OCI-LY7 (cell line): Measurements from ENCODE around the gene TTLL3.

Experiments used
- EZH2phosphoT487 ChIP-seq: fragments of 200-600 bp; sonication (generic); IDR thresholded peaks from 2 replicates; pipeline ENCODE4 v1.6.1; 2018; ENCODE audit warnings: low read depth, borderline replicate concordance, mild to moderate bottlenecking, mixed run types, antibody characterized with exemption, low read length, moderate library complexity, mixed read lengths
- TF ChIP-seq, protein P1 (sequence below): fragments of 200-600 bp; sonication (generic); conservative IDR thresholded peaks from 2 replicates; pipeline ENCODE4 v1.5.1; 2014; ENCODE audit warnings: mild to moderate bottlenecking, antibody characterized with exemption, low read length, moderate library complexity, mixed read lengths

DNA sequence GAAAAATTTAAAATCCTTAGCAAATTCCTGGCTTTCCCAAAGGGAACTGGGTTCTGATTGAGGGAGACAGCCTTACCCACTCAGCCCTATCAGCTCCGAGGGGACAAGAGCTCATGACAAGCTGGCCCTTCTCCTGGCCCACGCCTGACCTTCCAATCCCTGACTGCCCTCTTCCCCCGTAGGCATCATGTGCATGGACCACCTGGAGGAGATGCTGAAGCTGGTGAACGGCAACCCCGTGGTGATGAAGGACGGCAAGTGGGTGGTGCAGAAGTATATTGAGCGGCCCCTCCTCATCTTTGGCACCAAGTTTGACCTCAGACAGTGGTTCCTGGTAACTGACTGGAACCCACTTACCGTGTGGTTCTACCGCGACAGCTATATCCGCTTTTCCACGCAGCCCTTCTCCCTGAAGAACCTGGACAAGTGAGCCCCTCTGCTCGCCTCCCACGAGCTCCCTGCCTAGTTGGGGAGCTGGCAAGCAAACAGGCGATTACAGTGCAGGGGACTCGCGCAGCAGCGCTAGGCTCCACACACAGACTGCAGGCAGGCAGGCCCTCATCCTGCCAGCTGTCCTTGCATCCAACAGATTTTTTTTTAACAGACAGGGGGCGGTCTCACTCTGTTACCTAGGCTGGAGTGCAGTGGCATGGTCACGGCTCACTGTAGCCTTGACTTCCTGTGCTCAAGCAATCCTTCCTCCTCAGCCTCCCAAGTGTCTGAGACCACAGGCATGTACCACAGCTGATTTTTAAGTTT is 16.9 kb downstream of the TTLL3 start:
- TF ChIP-seq, protein P1, sequence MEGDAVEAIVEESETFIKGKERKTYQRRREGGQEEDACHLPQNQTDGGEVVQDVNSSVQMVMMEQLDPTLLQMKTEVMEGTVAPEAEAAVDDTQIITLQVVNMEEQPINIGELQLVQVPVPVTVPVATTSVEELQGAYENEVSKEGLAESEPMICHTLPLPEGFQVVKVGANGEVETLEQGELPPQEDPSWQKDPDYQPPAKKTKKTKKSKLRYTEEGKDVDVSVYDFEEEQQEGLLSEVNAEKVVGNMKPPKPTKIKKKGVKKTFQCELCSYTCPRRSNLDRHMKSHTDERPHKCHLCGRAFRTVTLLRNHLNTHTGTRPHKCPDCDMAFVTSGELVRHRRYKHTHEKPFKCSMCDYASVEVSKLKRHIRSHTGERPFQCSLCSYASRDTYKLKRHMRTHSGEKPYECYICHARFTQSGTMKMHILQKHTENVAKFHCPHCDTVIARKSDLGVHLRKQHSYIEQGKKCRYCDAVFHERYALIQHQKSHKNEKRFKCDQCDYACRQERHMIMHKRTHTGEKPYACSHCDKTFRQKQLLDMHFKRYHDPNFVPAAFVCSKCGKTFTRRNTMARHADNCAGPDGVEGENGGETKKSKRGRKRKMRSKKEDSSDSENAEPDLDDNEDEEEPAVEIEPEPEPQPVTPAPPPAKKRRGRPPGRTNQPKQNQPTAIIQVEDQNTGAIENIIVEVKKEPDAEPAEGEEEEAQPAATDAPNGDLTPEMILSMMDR: peak; percentile 73
- no peak for TF ChIP-seq EZH2phosphoT487
